ENCODE measurements around the gene SLITRK5. TPM values are rescaled to one million over a fixed set of nuclear protein-coding genes. Genes with fewer than 3 reads are reported as not detected.

The SLITRK5 gene
- under 1 TPM; under 0.01 to 0.33 TPM for total RNA-seq

GRCh38 chr13:87671031-87671752 is at the start of gene SLITRK5:
Gene SLITRK5, plus strand, starts transcription at chr13:87671371. Its CDS starts 4,018 bp downstream, at chr13:87675389.
- Histone ChIP-seq H3K27ac (peak within 1 kb of the TSS in 2 of 4 donors; percentile 17 to 68), H3K9me3 (no peaks in the 10 kb centered on the region), H3K27me3 (peaks cover 0 to 31% of the 10 kb centered on the region in 2 donors), H3K4me1 (peaks cover 29% of the 10 kb centered on the region), H3K36me3 (replicated peaks in 1 of 2; ENCODE audit: insufficient read depth in 1 of 2, low read depth in 2 of 2) (no peaks in the 10 kb centered on the region), H3K4me3 (peak within 1 kb of the TSS; percentile 13 to 39)
- peak; percentile 71 to 83 (median 72) for DNase-seq
- ATAC-seq = peak; percentile 87
- TF ChIP-seq, protein P1, sequence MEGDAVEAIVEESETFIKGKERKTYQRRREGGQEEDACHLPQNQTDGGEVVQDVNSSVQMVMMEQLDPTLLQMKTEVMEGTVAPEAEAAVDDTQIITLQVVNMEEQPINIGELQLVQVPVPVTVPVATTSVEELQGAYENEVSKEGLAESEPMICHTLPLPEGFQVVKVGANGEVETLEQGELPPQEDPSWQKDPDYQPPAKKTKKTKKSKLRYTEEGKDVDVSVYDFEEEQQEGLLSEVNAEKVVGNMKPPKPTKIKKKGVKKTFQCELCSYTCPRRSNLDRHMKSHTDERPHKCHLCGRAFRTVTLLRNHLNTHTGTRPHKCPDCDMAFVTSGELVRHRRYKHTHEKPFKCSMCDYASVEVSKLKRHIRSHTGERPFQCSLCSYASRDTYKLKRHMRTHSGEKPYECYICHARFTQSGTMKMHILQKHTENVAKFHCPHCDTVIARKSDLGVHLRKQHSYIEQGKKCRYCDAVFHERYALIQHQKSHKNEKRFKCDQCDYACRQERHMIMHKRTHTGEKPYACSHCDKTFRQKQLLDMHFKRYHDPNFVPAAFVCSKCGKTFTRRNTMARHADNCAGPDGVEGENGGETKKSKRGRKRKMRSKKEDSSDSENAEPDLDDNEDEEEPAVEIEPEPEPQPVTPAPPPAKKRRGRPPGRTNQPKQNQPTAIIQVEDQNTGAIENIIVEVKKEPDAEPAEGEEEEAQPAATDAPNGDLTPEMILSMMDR (IDR thresholded peaks at IDR 0.05) = peak; percentile 65 to 92 (median 77)
- no peak for TF ChIP-seq POLR2A (IDR thresholded peaks at IDR 0.05)
- 1% methylated on average over 17 to 43 of the region's 43 CpGs for WGBS, 2 donors
- intact Hi-C loops (cut with DNase I) = no loop called here

DNA sequence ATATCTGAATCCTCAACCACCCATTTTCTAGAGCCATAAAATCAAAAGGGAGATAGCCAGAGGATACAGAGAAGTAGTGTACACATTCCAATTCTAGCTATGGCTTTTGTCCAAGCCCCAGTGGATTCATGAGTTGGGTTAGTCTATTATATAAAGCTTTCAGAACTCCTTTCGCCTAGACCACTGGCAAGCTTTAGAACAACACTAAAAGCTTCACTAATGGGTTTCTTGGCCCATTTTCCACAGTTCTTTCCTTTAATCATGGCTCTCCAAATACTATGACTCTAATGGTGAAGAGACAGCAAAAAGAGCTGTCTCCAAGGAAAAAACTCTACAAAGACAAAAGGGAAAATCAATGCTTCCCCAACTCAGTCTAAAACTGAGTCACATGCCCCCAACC is 48.2 kb upstream of the SLITRK5 start:
- no peaks in the 10 kb centered on the region for H3K36me3 ChIP-seq (replicated peaks in 1 of 2; ENCODE audit: insufficient read depth in 1 of 2, low read depth in 2 of 2)
- H3K9me3 ChIP-seq = no peaks in the 10 kb centered on the region
- H3K27ac ChIP-seq = no peak overlapping the region
- no peak for TF ChIP-seq POLR2A (IDR thresholded peaks at IDR 0.05)
- TF ChIP-seq, protein P1 (IDR thresholded peaks at IDR 0.05) = no peak
- DNase-seq = no peak
- intact Hi-C loops (cut with DNase I) = no loop called here
- 37 to 47% methylated on average over 1 of the region's 1 CpG for WGBS, 2 donors
- no peak for ATAC-seq
- no peaks in the 10 kb centered on the region for H3K27me3 ChIP-seq
- H3K4me1 ChIP-seq = no peaks in the 10 kb centered on the region
- no peak overlapping the region for H3K4me3 ChIP-seq

GRCh38 chr13:87656306-87656705 is 14.9 kb upstream of the SLITRK5 start:
- Histone ChIP-seq H3K4me1 (no peaks in the 10 kb centered on the region), H3K27me3 (no peaks in the 10 kb centered on the region), H3K9me3 (no peaks in the 10 kb centered on the region), H3K27ac (no peak overlapping the region), H3K36me3 (replicated peaks in 1 of 2; ENCODE audit: insufficient read depth in 1 of 2, low read depth in 2 of 2) (no peaks in the 10 kb centered on the region), H3K4me3 (no peak overlapping the region)
- intact Hi-C loops (cut with DNase I) = no loop called here
- 0 to 6% methylated on average over 2 of the region's 2 CpGs for WGBS, 2 donors
- TF ChIP-seq, protein P1 (IDR thresholded peaks at IDR 0.05) = no peak
- TF ChIP-seq POLR2A (IDR thresholded peaks at IDR 0.05) = no peak
- ATAC-seq (no peak), DNase-seq (no peak)

- no peak for ATAC-seq
- H3K4me3 ChIP-seq = no peak overlapping the region
- H3K27me3 ChIP-seq = no peaks in the 10 kb centered on the region
- no peaks in the 10 kb centered on the region for H3K4me1 ChIP-seq
- H3K9me3 ChIP-seq = no peaks in the 10 kb centered on the region
- no peaks in the 10 kb centered on the region for H3K36me3 ChIP-seq (replicated peaks in 1 of 2; ENCODE audit: insufficient read depth in 1 of 2, low read depth in 2 of 2)
- intact Hi-C loops (cut with DNase I) = no loop called here
- H3K27ac ChIP-seq = no peak overlapping the region
- 54 to 57% methylated on average over 3 of the region's 3 CpGs for WGBS, 2 donors
- no peak for DNase-seq
- TF ChIP-seq, protein P1 (IDR thresholded peaks at IDR 0.05) = no peak
- no peak for TF ChIP-seq POLR2A (IDR thresholded peaks at IDR 0.05)
These were observed 9.7 kb upstream of the SLITRK5 start for GRCh38 chr13:87661471-87661870.

DNA sequence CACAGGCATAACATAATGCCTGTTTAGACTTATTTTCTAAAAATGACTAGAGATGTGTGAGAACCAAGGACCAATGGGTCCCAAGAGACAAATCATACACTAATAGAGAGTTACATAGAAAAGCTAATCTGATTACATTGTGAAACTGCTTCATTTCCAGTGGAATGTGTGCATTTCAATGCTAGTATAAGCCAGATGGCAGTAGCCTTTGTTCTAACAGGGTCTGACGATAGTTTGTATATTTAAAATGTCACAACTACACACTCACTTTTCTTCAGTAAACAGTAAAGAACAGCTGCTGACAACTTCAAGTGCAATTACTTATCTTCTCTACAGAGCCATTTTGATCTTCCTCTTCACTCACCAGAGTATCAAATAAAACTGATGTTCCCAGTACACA is 4.3 kb upstream of the SLITRK5 start:
- no peak overlapping the region for H3K27ac ChIP-seq
- H3K9me3 ChIP-seq = no peaks in the 10 kb centered on the region
- intact Hi-C loops (cut with DNase I) = no loop called here
- no peak for ATAC-seq
- peaks cover 0 to 5% of the 10 kb centered on the region in 2 donors for H3K27me3 ChIP-seq
- H3K4me3 ChIP-seq = no peak overlapping the region
- 52 to 56% methylated on average over 1 of the region's 1 CpG for WGBS, 2 donors
- peaks cover 13% of the 10 kb centered on the region for H3K4me1 ChIP-seq
- DNase-seq = no peak
- no peak for TF ChIP-seq POLR2A (IDR thresholded peaks at IDR 0.05)
- TF ChIP-seq, protein P1 (IDR thresholded peaks at IDR 0.05) = no peak
- no peaks in the 10 kb centered on the region for H3K36me3 ChIP-seq (replicated peaks in 1 of 2; ENCODE audit: insufficient read depth in 1 of 2, low read depth in 2 of 2)

All from body of pancreas (tissue), 4 donors.